Measurements from ENCODE around the gene ODAM.
"Not testable (repeated sequence)": the region's sequence is repeated elsewhere in the genome, so short reads cannot be mapped to it uniquely, and the experiment has no call there.

Gene ODAM

GRCh38 chr4:70195425-70195824 is at the start of gene ODAM:
ODAM (plus strand) TSS chr4:70195725; CDS start chr4:70196544, 819 bp downstream.
- Histone ChIP-seq H3K27ac (no peak within 1 kb of the TSS), H3K4me3 (no peak within 1 kb of the TSS)

DNA sequence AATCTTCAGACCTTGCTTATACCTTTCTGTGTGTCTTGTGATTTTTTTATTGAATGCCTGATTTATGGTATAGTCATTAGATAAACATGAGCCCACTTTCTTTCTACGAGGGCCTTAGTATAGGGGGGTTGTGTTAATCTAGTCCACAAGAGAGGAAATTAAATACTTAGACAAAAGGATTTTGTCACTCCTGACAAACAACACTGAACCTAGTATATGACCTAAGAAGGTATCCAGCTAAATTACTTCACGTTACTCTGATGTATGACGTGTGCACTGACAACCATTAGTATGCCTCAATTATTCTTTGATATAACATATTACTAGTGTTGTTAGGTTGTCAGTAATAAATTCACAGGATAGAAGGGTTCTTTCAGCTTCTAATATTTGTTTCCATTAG is 44.3 kb upstream of the ODAM start:
- H3K27ac ChIP-seq, result no peak overlapping the region
- no peak overlapping the region for H3K4me3 ChIP-seq

GRCh38 chr4:70152088-70152487 is 43.4 kb upstream of the ODAM start:
- Histone ChIP-seq H3K27ac (no peak overlapping the region), H3K4me3 (no peak overlapping the region)

DNA sequence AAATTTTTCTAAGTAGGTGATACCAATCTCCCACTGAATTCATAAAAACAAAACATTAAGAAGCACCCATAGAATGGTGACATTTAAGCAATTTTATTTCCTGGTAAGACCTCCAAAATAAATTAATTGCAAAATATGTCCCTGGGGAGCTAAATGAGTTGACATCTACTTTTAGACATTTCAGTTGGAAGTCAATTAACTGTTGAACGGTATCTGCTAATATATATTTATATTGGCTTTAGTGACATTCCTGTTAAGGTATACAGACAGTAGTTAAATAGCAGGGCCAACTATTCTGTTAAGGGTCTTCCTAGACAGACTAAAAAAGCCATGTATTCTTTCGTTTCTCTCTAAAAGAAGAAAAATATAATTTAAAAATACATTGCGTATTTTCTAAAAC is 41.6 kb upstream of the ODAM start, which contains the start of gene PRR27:
Gene PRR27 (plus strand): TSS at position 301 of the 400 bp plus-strand sequence. CDS start 139 bp downstream, outside the sequence.
- Histone ChIP-seq H3K27ac (no peak within 1 kb of the TSS), H3K4me3 (no peak within 1 kb of the TSS)

GRCh38 chr4:70158576-70158975 is 36.9 kb upstream of the ODAM start:
- Histone ChIP-seq H3K4me3 (no peak overlapping the region), H3K27ac (no peak overlapping the region)

DNA sequence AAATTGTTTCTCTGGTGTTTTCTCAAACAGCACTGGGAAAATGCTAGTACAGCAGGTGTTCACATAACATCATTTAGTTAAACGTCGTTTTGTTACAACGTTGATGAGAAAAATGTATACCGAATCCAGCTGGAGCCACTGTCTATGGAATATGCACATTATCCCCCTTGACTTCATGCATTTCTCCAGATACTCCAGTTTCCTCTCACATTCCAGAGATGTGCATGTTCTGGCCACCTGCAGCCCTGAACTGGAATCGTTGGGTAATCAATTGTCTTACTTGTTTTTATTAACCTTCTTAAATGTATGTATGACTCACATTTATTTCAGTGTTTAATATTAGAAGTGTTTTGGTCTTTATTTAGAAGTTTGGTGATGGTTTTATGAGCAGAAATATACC is 18.4 kb upstream of the ODAM start:
- Histone ChIP-seq H3K27ac (no peak overlapping the region), H3K4me3 (no peak overlapping the region)

DNA sequence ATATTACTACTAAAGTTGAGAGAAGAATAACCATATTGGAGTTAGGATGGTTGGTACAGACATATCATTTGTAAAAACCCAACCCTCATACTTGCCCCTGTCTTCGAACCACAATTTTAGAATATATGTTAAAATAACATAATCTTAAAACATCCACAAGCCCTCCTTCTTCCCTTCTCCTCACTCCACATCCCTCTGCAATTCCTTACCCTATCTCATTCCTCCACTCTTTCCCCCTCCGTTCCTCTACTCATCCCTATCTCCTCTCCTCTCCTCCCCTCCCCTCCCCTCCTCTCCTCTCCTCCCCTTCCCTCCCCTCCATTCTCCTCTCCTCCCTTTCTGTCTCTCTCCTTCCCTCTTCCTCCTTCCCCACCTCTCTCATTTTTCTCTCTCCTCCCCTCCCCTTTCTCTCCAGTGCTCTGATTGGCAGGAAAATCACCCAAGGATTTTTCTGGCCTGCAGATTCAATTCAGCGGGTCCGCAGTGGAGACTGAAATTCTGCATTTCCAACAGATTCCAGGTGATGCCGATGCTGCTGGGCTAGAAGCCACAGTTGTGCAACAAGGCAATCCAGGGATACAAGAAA is 17.4 kb upstream of the ODAM start:
- Histone ChIP-seq H3K27ac (no peak overlapping the region), H3K4me3 (no peak overlapping the region)

DNA sequence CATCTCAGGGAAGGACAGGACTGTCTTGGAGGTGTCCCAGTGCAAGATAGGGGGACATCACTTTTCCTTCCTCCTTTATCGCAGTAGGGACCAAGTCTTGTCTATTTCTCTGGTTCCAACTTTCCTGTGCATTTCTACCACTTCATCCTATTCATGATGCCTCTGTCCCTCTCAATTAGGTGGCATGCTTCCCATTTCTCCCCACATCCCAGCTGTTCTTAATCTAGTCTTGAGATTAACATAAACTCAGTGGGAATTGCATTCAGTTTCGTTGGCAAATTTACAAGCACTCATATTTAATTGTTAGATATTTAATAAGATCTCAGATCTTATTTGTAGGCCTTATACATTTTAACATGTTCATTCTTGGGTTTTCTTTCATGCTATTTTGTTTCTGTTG is 15.7 kb upstream of the ODAM start:
- H3K27ac ChIP-seq, result no peak overlapping the region
- no peak overlapping the region for H3K4me3 ChIP-seq

GRCh38 chr4:70181864-70182263 is 13.7 kb upstream of the ODAM start:
- H3K27ac ChIP-seq, result no peak overlapping the region
- H3K4me3 ChIP-seq, result no peak overlapping the region

GRCh38 chr4:70182517-70183167 is 12.9 kb upstream of the ODAM start:
- H3K27ac ChIP-seq, result no peak overlapping the region
- no peak overlapping the region for H3K4me3 ChIP-seq

DNA sequence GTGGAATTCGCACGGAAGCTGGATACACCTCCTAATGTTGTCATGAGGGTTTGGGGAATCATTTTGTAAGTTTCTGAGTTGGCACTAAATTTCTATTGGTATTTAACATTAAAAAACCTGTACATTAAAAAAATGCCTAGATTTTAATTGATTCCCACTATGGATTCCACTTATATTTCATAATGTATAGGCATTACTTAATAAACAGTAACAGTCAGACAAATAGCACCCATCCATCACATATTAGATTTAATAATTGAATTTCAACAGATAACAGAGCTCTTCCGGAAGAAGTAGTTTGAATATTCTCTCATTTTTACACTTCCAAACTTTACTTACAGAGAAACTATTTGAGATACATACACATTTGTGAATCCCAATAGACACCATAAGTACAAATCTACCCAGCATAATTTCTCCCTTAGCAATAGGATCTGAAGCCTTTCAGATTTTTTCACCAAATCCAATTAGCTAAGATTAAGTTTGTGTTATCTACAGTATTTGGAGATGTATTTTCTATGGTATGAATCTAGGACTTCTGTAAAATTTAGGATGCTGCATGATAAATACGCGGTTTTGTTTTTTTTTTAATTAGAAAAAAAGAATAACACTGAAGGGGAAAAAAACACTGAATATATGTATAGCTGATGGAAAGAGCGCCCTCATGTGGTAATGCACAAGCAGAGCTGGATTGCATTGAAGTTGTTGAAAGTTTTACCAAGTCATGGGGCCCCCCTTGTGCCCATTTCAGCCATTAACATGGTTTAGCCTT is 12.2 kb upstream of the ODAM start:
- Histone ChIP-seq H3K27ac (no peak overlapping the region), H3K4me3 (no peak overlapping the region)

- Histone ChIP-seq H3K4me3 (no peak overlapping the region), H3K27ac (no peak overlapping the region)
Observed at GRCh38 chr4:70183940-70184246, 11.6 kb upstream of the ODAM start.

- H3K4me3 ChIP-seq, result no peak overlapping the region
Observed at GRCh38 chr4:70187216-70187615, 8.3 kb upstream of the ODAM start.

DNA sequence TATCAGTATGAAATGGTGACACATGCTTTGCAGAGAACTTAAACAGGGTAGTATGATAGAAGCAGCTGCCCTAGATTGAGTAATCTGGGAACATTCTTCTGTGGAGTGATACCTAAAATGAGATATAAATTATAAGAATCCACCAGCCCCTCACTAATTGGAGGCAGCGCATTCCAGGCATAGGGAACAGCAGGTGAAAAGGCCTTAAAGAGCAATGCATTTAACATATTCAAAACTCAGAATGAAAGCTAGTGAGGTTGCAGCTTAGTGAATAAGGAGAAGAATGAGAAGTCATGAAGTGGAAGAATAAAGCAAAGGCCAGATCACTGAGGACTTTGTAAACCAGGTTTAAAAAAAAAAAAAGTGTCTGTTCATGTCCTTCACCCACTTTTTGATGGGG is 4.9 kb upstream of the ODAM start:
- H3K27ac ChIP-seq, result no peak overlapping the region
- H3K4me3 ChIP-seq, result no peak overlapping the region

More at GRCh38 chr4:70187216-70187615, 8.3 kb upstream of the ODAM start:
- H3K27ac ChIP-seq, result no peak overlapping the region

DNA sequence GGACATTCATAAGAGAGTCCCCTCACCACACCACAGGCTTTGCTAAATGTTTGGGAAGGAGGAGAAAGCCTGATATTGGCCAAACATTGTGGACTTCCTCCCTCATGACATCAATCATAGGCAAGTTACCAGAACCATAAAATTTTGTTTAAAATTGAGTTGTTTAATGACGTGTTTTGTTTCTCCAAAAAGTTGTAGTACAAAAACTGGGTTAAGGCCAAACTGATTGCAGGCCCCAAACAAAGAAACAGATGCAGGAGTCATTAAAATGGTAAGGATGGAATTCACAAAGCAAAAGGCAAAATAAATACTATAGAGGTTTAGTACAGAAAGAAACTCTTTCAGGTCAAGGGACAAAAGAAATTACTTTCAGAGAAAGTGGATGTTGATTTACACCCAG is 3.9 kb upstream of the ODAM start:
- H3K4me3 ChIP-seq, result no peak overlapping the region
- no peak overlapping the region for H3K27ac ChIP-seq

DNA sequence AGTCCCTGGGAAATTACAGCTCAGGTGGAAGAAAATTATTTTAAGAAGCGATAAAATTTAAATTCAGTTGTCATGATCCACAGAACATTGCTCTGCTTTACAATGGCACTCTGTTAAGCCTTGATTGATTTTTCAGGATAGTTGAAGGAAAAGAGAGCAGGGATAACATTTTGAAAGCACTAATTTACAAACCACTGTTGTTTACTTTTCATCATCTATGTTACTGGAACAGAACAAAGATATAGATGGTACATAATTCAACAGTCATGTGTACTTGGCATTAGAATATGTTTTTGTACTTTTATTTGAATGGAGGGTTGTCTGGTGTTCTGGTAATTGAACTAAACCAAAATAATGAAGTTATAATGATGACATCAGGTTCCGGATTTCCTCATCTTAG is 2.6 kb upstream of the ODAM start:
- Histone ChIP-seq H3K4me3 (no peak overlapping the region), H3K27ac (no peak overlapping the region)

DNA sequence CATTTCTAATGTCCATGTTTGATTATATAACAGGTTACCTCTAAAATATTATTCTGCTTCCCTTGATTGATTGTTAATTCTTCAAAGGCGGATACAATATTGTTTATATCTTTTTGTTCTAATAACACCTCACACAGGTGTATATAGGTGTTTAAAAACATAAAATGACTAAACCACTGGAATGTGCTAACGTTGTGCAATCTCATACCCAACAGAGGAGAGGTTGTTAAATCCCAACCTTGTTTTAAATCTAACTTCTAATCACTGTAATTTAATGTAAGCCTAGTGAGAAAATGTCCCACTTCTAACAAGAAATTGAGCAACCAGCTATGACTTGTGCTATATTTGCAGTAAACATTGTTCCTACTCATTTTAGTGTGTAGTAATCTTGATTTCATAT is 1.3 kb downstream of the ODAM start:
- no peak overlapping the region for H3K4me3 ChIP-seq
- no peak overlapping the region for H3K27ac ChIP-seq

DNA sequence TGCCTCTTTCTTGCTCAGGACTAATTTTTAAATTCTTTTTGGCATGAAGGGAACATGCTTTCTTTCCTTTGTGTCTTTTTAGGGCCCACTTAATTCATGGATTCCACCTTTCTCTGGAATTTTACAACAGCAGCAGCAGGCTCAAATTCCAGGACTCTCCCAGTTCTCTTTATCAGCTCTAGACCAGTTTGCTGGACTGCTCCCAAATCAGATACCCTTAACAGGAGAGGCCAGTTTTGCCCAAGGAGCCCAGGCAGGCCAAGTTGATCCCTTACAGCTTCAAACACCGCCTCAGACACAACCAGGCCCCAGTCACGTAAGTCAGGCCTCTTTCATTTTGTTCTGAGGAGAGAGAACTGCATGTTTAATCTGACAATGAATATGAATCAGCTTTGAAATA is 2.3 kb downstream of the ODAM start:
- no peak overlapping the region for H3K27ac ChIP-seq
- H3K4me3 ChIP-seq, result no peak overlapping the region

DNA sequence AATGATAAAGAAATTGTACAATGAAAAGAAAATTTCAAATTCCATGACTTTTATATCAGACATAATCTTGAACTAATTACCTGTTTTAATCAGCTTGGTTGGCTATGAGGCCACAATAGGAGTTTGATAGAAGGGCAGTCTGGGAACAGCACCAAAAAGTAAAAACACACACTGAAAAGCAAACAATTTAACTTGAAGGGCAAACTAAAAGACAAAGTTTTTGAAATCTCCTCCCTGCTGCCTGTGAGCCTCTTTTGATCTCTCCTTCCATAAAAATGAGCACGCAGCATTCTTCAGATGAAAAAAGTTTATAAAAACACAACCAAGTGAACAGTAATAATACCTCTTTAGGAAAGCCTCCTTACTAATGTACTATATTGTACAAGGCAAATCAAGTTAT is 8.1 kb downstream of the ODAM start:
- Histone ChIP-seq H3K27ac (no peak overlapping the region), H3K4me3 (no peak overlapping the region)

DNA sequence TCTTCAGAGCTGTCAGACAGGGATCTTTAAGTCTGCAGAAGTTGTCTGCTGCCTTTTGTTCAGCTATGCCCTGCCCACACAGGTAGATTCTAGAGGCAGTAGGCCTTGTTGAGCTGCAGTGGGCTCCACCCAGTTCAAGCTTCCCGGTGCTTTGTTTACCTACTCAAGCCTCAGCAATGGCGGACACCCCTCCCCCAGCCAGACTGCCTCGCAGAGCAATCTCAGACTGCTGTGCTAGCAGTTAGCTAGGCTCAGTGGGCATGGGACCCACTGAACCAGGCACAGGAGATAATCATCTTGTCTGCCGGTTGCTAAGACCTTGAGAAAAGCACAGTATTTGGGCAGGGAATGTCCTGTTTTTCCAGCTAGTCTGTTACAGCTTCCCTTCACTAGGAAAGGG is 17.2 kb downstream of the ODAM start:
- not testable (repeated sequence) for H3K27ac ChIP-seq, H3K4me3 ChIP-seq

DNA sequence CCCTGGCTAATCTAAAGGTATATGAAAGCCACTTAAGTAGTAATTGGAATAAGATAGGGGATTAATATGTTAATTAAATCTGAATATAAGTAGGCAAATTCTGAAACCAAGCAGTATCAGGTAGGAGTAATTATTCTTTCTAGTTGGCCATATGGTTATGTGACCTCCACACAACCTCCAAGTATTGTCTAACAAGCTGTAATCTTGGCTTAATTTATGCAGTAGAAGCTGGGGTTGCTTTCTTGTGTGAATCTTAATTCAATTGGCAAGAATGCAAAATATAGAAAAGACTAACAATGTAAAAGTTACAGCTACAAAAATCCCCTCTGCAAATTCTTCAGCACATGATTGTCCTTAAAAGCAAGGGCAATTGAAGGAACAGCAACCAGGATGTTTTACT is 20.6 kb downstream of the ODAM start:
- H3K4me3 ChIP-seq, H3K27ac ChIP-seq: not testable (repeated sequence)

Measured in skin epidermis (tissue), 12 donors.